Osteoblast (primary cell): ENCODE measurements around the gene C19orf53. TPM values are rescaled to one million over a fixed set of nuclear protein-coding genes. Genes with fewer than 3 reads are reported as not detected.
"Not testable (repeated sequence)": the region's sequence is repeated elsewhere in the genome, so short reads cannot be mapped to it uniquely, and the experiment has no call there.

ENCODE experiments used
- DNase-seq: peaks from one replicate; pipeline ENCODE4 v3.0.0; 2011; ENCODE audit warnings: low spot score, mixed read lengths; ENCODE audit not compliant: insufficient read length; ENCODE audit errors: missing footprints
- H2AFZ ChIP-seq: 2 replicates; pipeline ENCODE4 v1.6.0; 2011; ENCODE audit warnings: mild to moderate bottlenecking, low read length
- H3K27ac ChIP-seq: 2 replicates; pipeline ENCODE4 v1.5.1; 2011; ENCODE audit warnings: mild to moderate bottlenecking, low read depth, low read length, moderate library complexity
- H3K27me3 ChIP-seq: 2 replicates; pipeline ENCODE4 v1.6.0; 2012; ENCODE audit warnings: mild to moderate bottlenecking, control low read depth, inconsistent platforms, low read length, moderate library complexity; ENCODE audit not compliant: insufficient read depth
- H3K36me3 ChIP-seq: 2 replicates; pipeline ENCODE4 v1.5.1; 2011; ENCODE audit warnings: mild to moderate bottlenecking, low read length, control low read depth, moderate library complexity; ENCODE audit not compliant: insufficient read depth
- H3K4me1 ChIP-seq: 2 replicates; pipeline ENCODE4 v1.5.1; 2011; ENCODE audit warnings: mild to moderate bottlenecking, low read length, control low read depth, moderate library complexity; ENCODE audit not compliant: insufficient read depth
- H3K4me2 ChIP-seq: 2 replicates; pipeline ENCODE4 v1.6.0; 2011; ENCODE audit warnings: mild to moderate bottlenecking, low read length; ENCODE audit not compliant: insufficient read depth
- H3K4me3 ChIP-seq: fragments of 200-600 bp; sonication (generic); 3 replicates; pipeline ENCODE4 v1.5.1; 2012; ENCODE audit warnings: mild to moderate bottlenecking, low read length, inconsistent platforms; ENCODE audit not compliant: insufficient read depth
- H3K79me2 ChIP-seq: 2 replicates; pipeline ENCODE4 v1.6.0; 2012; ENCODE audit warnings: mild to moderate bottlenecking, low read length, control low read depth, inconsistent platforms; ENCODE audit not compliant: insufficient read depth
- H3K9me3 ChIP-seq: 2 replicates; pipeline ENCODE4 v1.5.1; 2011; ENCODE audit warnings: low read depth, low read length, control low read depth
- H4K20me1 ChIP-seq: 2 replicates; pipeline ENCODE4 v1.6.0; 2012; ENCODE audit warnings: mild to moderate bottlenecking, low read length, control low read depth; ENCODE audit not compliant: insufficient read depth
- total RNA-seq: library from RNA; depleted of rRNA; stranded (reverse); fragments of >200 nt; gene quantifications from 2 replicates; pipeline ENCODE4 v1.2.3, GENCODE V29; 2012
- TF ChIP-seq, protein P1 (sequence below): IDR thresholded peaks from 2 replicates; pipeline ENCODE4 v1.5.1; 2011; ENCODE audit warnings: mild to moderate bottlenecking, low read depth, low read length, moderate library complexity; ENCODE audit errors: extremely low read depth

The C19orf53 gene
- total RNA-seq, 1 donor, result 33.3 TPM

DNA sequence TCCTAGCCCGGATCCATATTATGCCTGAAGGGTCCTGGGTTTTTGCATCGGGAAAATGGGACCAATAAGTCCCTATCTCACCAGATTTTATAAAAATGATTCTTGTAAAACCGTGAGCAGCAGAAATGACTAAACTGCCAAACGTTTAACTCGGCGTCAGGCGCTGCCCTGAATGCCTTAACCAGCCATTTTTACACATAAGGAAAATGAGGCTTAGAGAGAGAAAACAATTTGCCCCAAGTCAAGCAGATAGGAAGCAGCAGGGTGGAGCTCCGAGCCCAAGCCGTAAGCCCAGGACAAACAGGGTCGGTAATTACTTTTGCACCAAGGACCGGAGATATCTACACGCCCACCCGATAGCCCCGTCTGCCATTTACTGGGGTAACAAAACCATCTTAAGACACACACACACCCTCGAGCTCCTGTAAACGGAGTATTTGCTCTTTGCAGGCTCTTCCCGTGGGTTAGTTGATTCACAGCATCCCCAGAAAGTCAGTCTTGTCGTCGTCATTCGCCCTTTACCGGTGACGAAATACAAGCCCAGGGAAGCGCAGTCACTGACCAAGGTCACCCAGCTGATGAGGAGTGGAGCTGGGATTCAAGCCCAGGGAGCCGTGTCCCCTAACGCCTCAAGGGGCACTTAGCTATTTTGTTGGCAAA lies 26.0 kb upstream of the C19orf53 start:
- DNase-seq, result peak; percentile 82
- H2AFZ ChIP-seq, result peak overlapping the region; percentile 72

DNA sequence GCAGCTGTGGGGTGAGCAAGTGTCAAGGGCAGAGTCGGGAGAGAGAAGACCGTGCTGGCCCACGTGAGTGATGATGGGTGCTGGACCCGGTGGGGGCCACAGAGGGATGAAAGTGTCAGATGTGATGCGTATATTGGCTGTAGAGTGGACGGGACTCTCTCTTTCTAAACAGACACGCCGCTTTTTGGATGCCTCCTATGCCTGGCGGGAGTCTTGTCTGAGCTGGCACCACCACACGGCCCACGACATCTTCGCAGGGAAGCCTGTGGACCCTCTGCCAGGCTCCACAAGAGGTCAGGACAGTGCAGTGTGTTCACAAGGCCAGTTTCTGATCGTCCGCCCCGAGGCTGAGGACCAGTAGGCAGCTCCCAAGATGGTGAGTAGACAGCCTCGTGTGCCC lies 22.8 kb upstream of the C19orf53 start:
- Histone ChIP-seq H3K9me3 (no peaks in the 10 kb centered on the region), H4K20me1 (peaks cover 5% of the 10 kb centered on the region), H3K4me2 (no peak overlapping the region), H3K79me2 (peaks cover 36% of the 10 kb centered on the region), H3K4me3 (no peak overlapping the region), H3K4me1 (peaks cover 3% of the 10 kb centered on the region), H3K27me3 (no peaks in the 10 kb centered on the region), H3K27ac (no peak overlapping the region), H3K36me3 (peaks cover 44% of the 10 kb centered on the region), H2AFZ (no peak overlapping the region)
- TF ChIP-seq, protein P1, sequence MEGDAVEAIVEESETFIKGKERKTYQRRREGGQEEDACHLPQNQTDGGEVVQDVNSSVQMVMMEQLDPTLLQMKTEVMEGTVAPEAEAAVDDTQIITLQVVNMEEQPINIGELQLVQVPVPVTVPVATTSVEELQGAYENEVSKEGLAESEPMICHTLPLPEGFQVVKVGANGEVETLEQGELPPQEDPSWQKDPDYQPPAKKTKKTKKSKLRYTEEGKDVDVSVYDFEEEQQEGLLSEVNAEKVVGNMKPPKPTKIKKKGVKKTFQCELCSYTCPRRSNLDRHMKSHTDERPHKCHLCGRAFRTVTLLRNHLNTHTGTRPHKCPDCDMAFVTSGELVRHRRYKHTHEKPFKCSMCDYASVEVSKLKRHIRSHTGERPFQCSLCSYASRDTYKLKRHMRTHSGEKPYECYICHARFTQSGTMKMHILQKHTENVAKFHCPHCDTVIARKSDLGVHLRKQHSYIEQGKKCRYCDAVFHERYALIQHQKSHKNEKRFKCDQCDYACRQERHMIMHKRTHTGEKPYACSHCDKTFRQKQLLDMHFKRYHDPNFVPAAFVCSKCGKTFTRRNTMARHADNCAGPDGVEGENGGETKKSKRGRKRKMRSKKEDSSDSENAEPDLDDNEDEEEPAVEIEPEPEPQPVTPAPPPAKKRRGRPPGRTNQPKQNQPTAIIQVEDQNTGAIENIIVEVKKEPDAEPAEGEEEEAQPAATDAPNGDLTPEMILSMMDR, result no peak
- peak; percentile 66 for DNase-seq

More for the DNA sequence above, 26.0 kb upstream of the C19orf53 start:
- H3K36me3 ChIP-seq, result peaks cover 16% of the 10 kb centered on the region
- H3K4me2 ChIP-seq, result peak overlapping the region; percentile 91
- TF ChIP-seq, protein P1, result no peak
- peak overlapping the region; percentile 96 for H3K4me3 ChIP-seq
- H3K27ac ChIP-seq, result peak overlapping the region; percentile 96
- no peaks in the 10 kb centered on the region for H3K9me3 ChIP-seq
- H4K20me1 ChIP-seq, result peaks cover 5% of the 10 kb centered on the region
- H3K27me3 ChIP-seq, result no peaks in the 10 kb centered on the region
- H3K4me1 ChIP-seq, result peaks cover 3% of the 10 kb centered on the region
- peaks cover 36% of the 10 kb centered on the region for H3K79me2 ChIP-seq

DNA sequence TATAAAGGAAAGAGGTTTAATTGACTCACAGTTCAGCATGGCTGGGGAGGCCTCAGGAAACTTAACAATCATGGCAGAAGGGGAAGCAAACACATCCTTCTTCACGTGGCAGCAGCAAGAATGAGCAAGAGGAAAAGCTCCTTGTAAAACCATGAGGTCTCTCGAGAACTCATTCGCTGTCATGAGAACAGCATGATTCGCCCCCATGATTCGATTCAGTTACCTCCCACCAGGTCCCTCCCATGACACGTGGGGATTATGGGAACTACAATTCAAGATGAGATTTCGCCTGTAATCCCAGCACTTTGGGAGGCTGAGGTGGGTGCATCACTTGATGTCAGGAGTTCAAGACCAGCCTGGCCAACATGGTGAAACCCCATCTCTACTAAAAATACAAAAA lies 20.6 kb upstream of the C19orf53 start:
- peak; percentile 51 for DNase-seq

DNA sequence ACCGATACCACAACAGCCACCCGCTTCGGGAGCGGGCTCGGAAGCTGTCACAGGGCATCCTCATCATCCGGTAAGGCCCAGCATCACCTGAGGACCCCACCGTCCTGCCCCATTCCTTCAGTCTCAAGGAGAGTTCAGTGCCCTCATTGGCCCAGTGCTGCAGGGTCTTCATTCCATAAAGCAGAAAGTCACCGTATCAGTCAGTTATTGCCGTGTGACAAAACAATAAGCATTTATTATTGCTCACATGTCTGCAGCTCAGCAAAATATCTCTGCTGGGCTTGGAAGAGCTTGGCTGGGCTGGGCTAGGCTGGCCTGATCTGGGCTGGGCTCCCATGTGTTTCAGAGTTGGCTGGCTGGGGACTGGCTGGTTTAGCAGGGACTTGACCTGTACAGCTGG lies 18.0 kb upstream of the C19orf53 start:
- Histone ChIP-seq H4K20me1 (no peaks in the 10 kb centered on the region), H3K9me3 (no peaks in the 10 kb centered on the region), H3K4me2 (no peak overlapping the region), H3K4me1 (no peaks in the 10 kb centered on the region), H3K79me2 (peaks cover 5% of the 10 kb centered on the region), H3K27ac (no peak overlapping the region), H2AFZ (no peak overlapping the region), H3K27me3 (no peaks in the 10 kb centered on the region), H3K36me3 (peaks cover 83% of the 10 kb centered on the region), H3K4me3 (no peak overlapping the region)
- no peak for DNase-seq
- TF ChIP-seq, protein P1, result no peak

More for the DNA sequence above, 20.6 kb upstream of the C19orf53 start:
- not testable (repeated sequence) for H3K27ac ChIP-seq, H3K9me3 ChIP-seq, H3K27me3 ChIP-seq, H3K4me1 ChIP-seq, H4K20me1 ChIP-seq, H3K4me2 ChIP-seq, H3K4me3 ChIP-seq, H2AFZ ChIP-seq
- peaks cover 65% of the 10 kb centered on the region for H3K36me3 ChIP-seq
- H3K79me2 ChIP-seq, result peaks cover 27% of the 10 kb centered on the region
